GM18526 (cell line): ENCODE results near the gene GLI3.

Source experiments
- POLR2A ChIP-seq: IDR thresholded peaks from 3 replicates; pipeline ENCODE4 v1.6.1; 2011; ENCODE audit not compliant: insufficient read length; ENCODE audit errors: extremely low read depth

GLI3 gene

GRCh38 chr7:42104231-42104630, 132.8 kb downstream of the GLI3 start:
- TF ChIP-seq POLR2A = no peak

- no peak for TF ChIP-seq POLR2A
These were observed 133.6 kb downstream of the GLI3 start for GRCh38 chr7:42103456-42103855.

- TF ChIP-seq POLR2A = no peak
These were observed 134.0 kb downstream of the GLI3 start for GRCh38 chr7:42103020-42103419.

GRCh38 chr7:42102301-42102700, 134.7 kb downstream of the GLI3 start:
- no peak for TF ChIP-seq POLR2A

GRCh38 chr7:42100156-42100508, 136.9 kb downstream of the GLI3 start:
- TF ChIP-seq POLR2A = no peak

- no peak for TF ChIP-seq POLR2A
These were observed 137.4 kb downstream of the GLI3 start for GRCh38 chr7:42099470-42100155.

- TF ChIP-seq POLR2A = no peak
These were observed 137.9 kb downstream of the GLI3 start for GRCh38 chr7:42099066-42099465.

GRCh38 chr7:42097752-42098151, 139.3 kb downstream of the GLI3 start:
- TF ChIP-seq POLR2A = no peak

GRCh38 chr7:42096681-42097561, 140.1 kb downstream of the GLI3 start:
- no peak for TF ChIP-seq POLR2A

- TF ChIP-seq POLR2A = no peak
These were observed 140.7 kb downstream of the GLI3 start for GRCh38 chr7:42096268-42096667.

GRCh38 chr7:42095791-42096190, 141.2 kb downstream of the GLI3 start:
- no peak for TF ChIP-seq POLR2A

- TF ChIP-seq POLR2A = no peak
These were observed 143.6 kb downstream of the GLI3 start for GRCh38 chr7:42093349-42093905.

GRCh38 chr7:42091461-42092291, 145.3 kb downstream of the GLI3 start:
- TF ChIP-seq POLR2A = no peak

GRCh38 chr7:42090806-42091205, 146.2 kb downstream of the GLI3 start:
- no peak for TF ChIP-seq POLR2A

- no peak for TF ChIP-seq POLR2A
These were observed 147.0 kb downstream of the GLI3 start for GRCh38 chr7:42090056-42090455.

- no peak for TF ChIP-seq POLR2A
These were observed 149.4 kb downstream of the GLI3 start for GRCh38 chr7:42087616-42088015.

GRCh38 chr7:42085531-42085930, 151.5 kb downstream of the GLI3 start:
- TF ChIP-seq POLR2A = no peak
